Activated CD4-positive, alpha-beta T cell treated with anti-CD3 and anti-CD28 coated beads, Interleukin-2, amount 50 U/mL, for 16 hours (primary cell): ENCODE results near the gene NDC1.
"Not testable (repeated sequence)": the region's sequence is repeated elsewhere in the genome, so short reads cannot be mapped to it uniquely, and the experiment has no call there.

Experiments used
- DNase-seq: peaks from one replicate; pipeline ENCODE4 v3.0.0-alpha.2; 2020

Gene NDC1

GRCh38 chr1:53822931-53823330 is 15.2 kb downstream of the NDC1 start:
- DNase-seq, result no peak

- no peak for DNase-seq
These were observed 16.7 kb downstream of the NDC1 start for GRCh38 chr1:53821380-53821779.

- no peak for DNase-seq
These were observed 18.7 kb downstream of the NDC1 start for GRCh38 chr1:53819387-53819786.

- DNase-seq, result not testable (repeated sequence)
These were observed 21.5 kb downstream of the NDC1 start for GRCh38 chr1:53816584-53816983.

- DNase-seq, result not testable (repeated sequence)
These were observed 22.6 kb downstream of the NDC1 start for GRCh38 chr1:53815484-53815883.

GRCh38 chr1:53811414-53811851 is 26.7 kb downstream of the NDC1 start:
- peak; percentile 29 for DNase-seq

GRCh38 chr1:53810497-53810896 is 27.6 kb downstream of the NDC1 start:
- DNase-seq, result no peak

- no peak for DNase-seq
These were observed 28.1 kb downstream of the NDC1 start for GRCh38 chr1:53810007-53810406.

GRCh38 chr1:53807916-53808315 is 30.2 kb downstream of the NDC1 start:
- DNase-seq, result no peak

GRCh38 chr1:53804791-53805505 is 33.1 kb downstream of the NDC1 start:
- DNase-seq, result no peak

GRCh38 chr1:53804181-53804580 is 33.9 kb downstream of the NDC1 start:
- DNase-seq, result no peak

GRCh38 chr1:53800621-53801020 is 37.5 kb downstream of the NDC1 start:
- no peak for DNase-seq

GRCh38 chr1:53799141-53799540 is 39.0 kb downstream of the NDC1 start:
- no peak for DNase-seq

- no peak for DNase-seq
These were observed 45.3 kb downstream of the NDC1 start for GRCh38 chr1:53792806-53793205.

- DNase-seq, result no peak
These were observed 50.4 kb downstream of the NDC1 start for GRCh38 chr1:53787655-53788054.

GRCh38 chr1:53783056-53783455 is 55.0 kb downstream of the NDC1 start:
- peak; percentile 80 for DNase-seq

- DNase-seq, result no peak
These were observed 56.4 kb downstream of the NDC1 start for GRCh38 chr1:53781654-53782053.

GRCh38 chr1:53777272-53777671 is 60.8 kb downstream of the NDC1 start:
- no peak for DNase-seq

- DNase-seq, result peak; percentile 9
These were observed 66.4 kb downstream of the NDC1 start for GRCh38 chr1:53771648-53772047.

- no peak for DNase-seq
These were observed 68.3 kb downstream of the NDC1 start for GRCh38 chr1:53769780-53770179.

GRCh38 chr1:53769184-53769583 is 68.9 kb downstream of the NDC1 start:
- DNase-seq, result no peak

GRCh38 chr1:53766831-53767405 is 71.2 kb downstream of the NDC1 start:
- peak; percentile 3 for DNase-seq

GRCh38 chr1:53766194-53766742 is 71.8 kb downstream of the NDC1 start:
- peak; percentile 6 for DNase-seq

- DNase-seq, result peak; percentile 39
These were observed 72.4 kb downstream of the NDC1 start for GRCh38 chr1:53765657-53766056.

- no peak for DNase-seq
These were observed 74.2 kb downstream of the NDC1 start for GRCh38 chr1:53763911-53764310.
